Limb (tissue), 2 donors: ENCODE data around the gene EPB41.
"Not testable (repeated sequence)": the region's sequence is repeated elsewhere in the genome, so short reads cannot be mapped to it uniquely, and the experiment has no call there.

ENCODE experiments used
- DNase-seq, 2 donors: peaks; one replicate each; pipeline ENCODE4 v3.0.0-alpha.2; 2016; ENCODE audit errors: extremely low spot score in 2 of 2

The EPB41 gene

GRCh38 chr1:29128739-29129138 lies 214.4 kb downstream of the EPB41 start:
- no peak for DNase-seq

- DNase-seq = no peak
Observed at GRCh38 chr1:29129916-29130315, 215.5 kb downstream of the EPB41 start.

- DNase-seq = not testable (repeated sequence)
Observed at GRCh38 chr1:29131056-29131455, 216.7 kb downstream of the EPB41 start.

- DNase-seq = no peak
Observed at GRCh38 chr1:29133861-29134694, 219.7 kb downstream of the EPB41 start.

- no peak for DNase-seq
Observed at GRCh38 chr1:29134695-29135028, 220.3 kb downstream of the EPB41 start.

- no peak for DNase-seq
Observed at GRCh38 chr1:29136391-29136915, 222.1 kb downstream of the EPB41 start.

GRCh38 chr1:29142714-29143113 lies 228.3 kb downstream of the EPB41 start:
- DNase-seq = no peak

GRCh38 chr1:29144178-29144577 lies 229.8 kb downstream of the EPB41 start:
- DNase-seq = no peak

- DNase-seq = no peak
Observed at GRCh38 chr1:29145739-29146437, 231.5 kb downstream of the EPB41 start.

GRCh38 chr1:29148656-29149491 lies 234.5 kb downstream of the EPB41 start:
- no peak for DNase-seq

GRCh38 chr1:29150346-29150745 lies 236.0 kb downstream of the EPB41 start:
- DNase-seq = not testable (repeated sequence)

GRCh38 chr1:29152046-29152805 lies 237.9 kb downstream of the EPB41 start:
- DNase-seq = no peak

- no peak for DNase-seq
Observed at GRCh38 chr1:29156543-29157268, 242.3 kb downstream of the EPB41 start.

GRCh38 chr1:29157269-29157601 lies 242.9 kb downstream of the EPB41 start:
- no peak for DNase-seq

GRCh38 chr1:29159773-29160172 lies 245.4 kb downstream of the EPB41 start:
- no peak for DNase-seq

- DNase-seq = no peak
Observed at GRCh38 chr1:29162025-29162424, 247.7 kb downstream of the EPB41 start.

GRCh38 chr1:29162476-29163138 lies 248.2 kb downstream of the EPB41 start:
- no peak for DNase-seq

GRCh38 chr1:29164588-29164987 lies 250.2 kb downstream of the EPB41 start:
- no peak for DNase-seq

- no peak for DNase-seq
Observed at GRCh38 chr1:29166291-29166878, 252.0 kb downstream of the EPB41 start.

GRCh38 chr1:29167904-29168303 lies 253.5 kb downstream of the EPB41 start:
- no peak for DNase-seq
